HepG2 (cell line): ENCODE measurements around the gene TMEM239. TPM values are rescaled to one million over a fixed set of nuclear protein-coding genes. Genes with fewer than 3 reads are reported as not detected.

ENCODE experiments used
- ATAC-seq: fragments of 200-7000 bp; cut with Tn5 transposase; 3 replicates; pipeline ENCODE4 v1.9.1; 2020; ENCODE audit warnings: mild to moderate bottlenecking, moderate library complexity
- BruUV-seq: library from RNA; stranded (reverse); fragments of 400-500 nt; replicated peaks from 2 replicates; lab custom pipeline; 2021; lab: Mats Ljungman, UMichigan
- CTCF ChIA-PET: fragments of 300-600 bp; formaldehyde crosslinking; extraction: SDS; loops from one replicate; lab custom pipeline; 2021; ENCODE audit warnings: low total read pairs, inconsistent platforms, low intra/inter-chr PET ratio; lab: Yijun Ruan, JAX
- POLR2A ChIA-PET: fragments of 350-600 bp; sonication (Branson Sonifier 250); formaldehyde crosslinking; loops from one replicate; lab custom pipeline; 2020; ENCODE audit warnings: antibody characterized with exemption, inconsistent platforms; lab: Yijun Ruan, JAX
- DNase-seq: peaks from one replicate; pipeline ENCODE4 v3.0.0-alpha.2; 2015; ENCODE audit warnings: low spot score
- FAIRE-seq: peaks from 3 replicates; lab custom pipeline; 2011; peaks lifted over from hg19 to GRCh38; lab: Jason Lieb, UNC
- H2AFZ ChIP-seq: one replicate; pipeline ENCODE4 v1.6.1; 2011; ENCODE audit warnings: low read length, inconsistent platforms
- H3K27ac ChIP-seq: fragments of 300-600 bp; 3 replicates; pipeline ENCODE4 v1.8.0; 2011; ENCODE audit warnings: mixed run types, mild to moderate bottlenecking, mixed read lengths, low read length, inconsistent platforms; ENCODE audit not compliant: insufficient read depth; ENCODE audit errors: extremely low read length
- H3K27me3 ChIP-seq, 2 experiments: fragments of 200-600 bp in 1 of 2; 2 replicates in 1 of 2; 3 replicates in 1 of 2; pipeline versions ENCODE4 v1.6.0 to v1.8.0; 2011; ENCODE audit warnings: low read length in 2 of 2, mild to moderate bottlenecking in 2 of 2, moderate library complexity in 2 of 2, inconsistent platforms in 1 of 2; ENCODE audit not compliant: insufficient read depth in 2 of 2, control insufficient read depth in 1 of 2
- H3K36me3 ChIP-seq, 2 experiments: fragments of 200-600 bp in 1 of 2; replicated peaks in 1 of 2; 2 replicates in 1 of 2; 3 replicates in 1 of 2; pipeline versions ENCODE4 v1.5.1 to v1.8.0; 2011; ENCODE audit warnings: low read length in 2 of 2, inconsistent platforms in 1 of 2; ENCODE audit not compliant: insufficient read depth in 2 of 2, control insufficient read depth in 1 of 2
- H3K4me1 ChIP-seq: 2 replicates; pipeline ENCODE4 v1.5.1; 2012; ENCODE audit warnings: low read length, inconsistent platforms; ENCODE audit not compliant: insufficient read depth
- H3K4me2 ChIP-seq: 2 replicates; pipeline ENCODE4 v1.6.0; 2011; ENCODE audit warnings: low read depth, low read length, inconsistent platforms
- H3K4me3 ChIP-seq, 3 experiments: fragments of 200-600 bp in 1 of 3; sonication (generic), shearing (Covaris generic) in 1 of 3; replicated peaks in 1 of 3; 2 replicates each; pipeline ENCODE4 v1.5.1; 2011 to 2016; ENCODE audit warnings: low read length in 3 of 3, inconsistent platforms in 2 of 3, low read depth in 2 of 3, mild to moderate bottlenecking in 2 of 3, control low read depth in 1 of 3, mixed read lengths in 1 of 3; ENCODE audit not compliant: insufficient read depth in 1 of 3
- H3K79me2 ChIP-seq: one replicate; pipeline ENCODE4 v1.6.1; 2011; ENCODE audit warnings: low read length, inconsistent platforms; ENCODE audit not compliant: insufficient read depth
- H3K9ac ChIP-seq: 2 replicates; pipeline ENCODE4 v1.6.0; 2011; ENCODE audit warnings: mild to moderate bottlenecking, low read depth, low read length, inconsistent platforms; ENCODE audit not compliant: insufficient read depth
- H3K9me3 ChIP-seq: 2 replicates; pipeline ENCODE4 v1.5.1; 2012; ENCODE audit warnings: mild to moderate bottlenecking, low read length
- H4K20me1 ChIP-seq: 2 replicates; pipeline ENCODE4 v1.6.0; 2011; ENCODE audit warnings: inconsistent platforms, mild to moderate bottlenecking, low read length, moderate library complexity; ENCODE audit not compliant: insufficient read depth
- DNMT1 ChIP-seq: sonication (generic); formaldehyde crosslinking; IDR thresholded peaks from 2 replicates; pipeline ENCODE4 v1.5.1; 2020; ENCODE audit warnings: mild to moderate bottlenecking, missing genetic modification reagents
- MAFF ChIP-seq: IDR thresholded peaks from 2 replicates; pipeline ENCODE4 v1.6.1; 2011; ENCODE audit warnings: low read depth, low read length, improper control_type of control experiment
- MAFK ChIP-seq, 2 experiments: IDR thresholded peaks in 1 of 2; conservative IDR thresholded peaks in 1 of 2; 2 replicates each; pipeline ENCODE4 v1.6.1; 2011; ENCODE audit warnings: improper control_type of control experiment in 2 of 2, low read length in 2 of 2
- MTA3 ChIP-seq: sonication (generic); formaldehyde crosslinking; IDR thresholded peaks from 2 replicates; pipeline ENCODE4 v1.4.0; 2020; ENCODE audit warnings: missing genetic modification reagents
- MYC ChIP-seq: sonication (generic); formaldehyde crosslinking; IDR thresholded peaks from 2 replicates; pipeline ENCODE4 v1.9.0; 2021; ENCODE audit warnings: missing genetic modification reagents, borderline replicate concordance
- NONO ChIP-seq, 2 experiments: fragments of 450-650 bp in 1 of 2; sonication (generic) in 1 of 2; formaldehyde crosslinking in 1 of 2; IDR thresholded peaks in 1 of 2; conservative IDR thresholded peaks in 1 of 2; 2 replicates each; pipeline versions ENCODE4 v1.6.1 to v1.8.0; 2017 to 2022; ENCODE audit warnings: mild to moderate bottlenecking in 1 of 2, missing genetic modification reagents in 1 of 2, moderate library complexity in 1 of 2
- NR1H2 ChIP-seq: sonication (generic); formaldehyde crosslinking; IDR thresholded peaks from 2 replicates; pipeline ENCODE4 v1.8.1; 2022; ENCODE audit warnings: low read depth, missing genetic modification reagents, borderline replicate concordance
- NRL ChIP-seq: sonication (generic); formaldehyde crosslinking; IDR thresholded peaks from 2 replicates; pipeline ENCODE4 v1.5.0; 2020; ENCODE audit warnings: missing genetic modification reagents, mild to moderate bottlenecking, moderate library complexity, borderline replicate concordance
- RNF2 ChIP-seq: fragments of 450-650 bp; conservative IDR thresholded peaks from 2 replicates; pipeline ENCODE4 v1.6.1; 2016; ENCODE audit warnings: low read depth
- TBL1XR1 ChIP-seq: fragments of 150-350 bp; IDR thresholded peaks from 2 replicates; pipeline ENCODE4 v1.6.1; 2014; ENCODE audit warnings: borderline replicate concordance, low read length; ENCODE audit not compliant: partially characterized antibody
- ZNF670 ChIP-seq: sonication (generic); formaldehyde crosslinking; IDR thresholded peaks from 2 replicates; pipeline ENCODE4 v1.8.0; 2022; ENCODE audit warnings: mild to moderate bottlenecking, missing genetic modification reagents, borderline replicate concordance
- ZNF839 ChIP-seq: sonication (generic); formaldehyde crosslinking; IDR thresholded peaks from 2 replicates; pipeline ENCODE4 v1.4.0; 2020; ENCODE audit warnings: missing genetic modification reagents, mild to moderate bottlenecking, borderline replicate concordance
- WGBS: methylation state at CpG from one replicate; pipeline ENCODE4 v1.1.6; 2017; ENCODE audit warnings: low lambda C conversion rate; 5-methylcytosine and 5-hydroxymethylcytosine counted together
- in situ Hi-C: cut with HindIII; loops from 2 replicates; pipeline ENCODE4 v1.10.0; 2017; ENCODE audit warnings: low pct_unique_long_range_greater_than_20kb; ENCODE audit not compliant: extremely low pct_ligation_motif_present
- intact Hi-C: fragments of 100-400 bp; cut with micrococcal nuclease; formaldehyde crosslinking; loops from one replicate; pipeline ENCODE4 v1.10.0; 2022; ENCODE audit not compliant: unreplicated experiment
- polyA plus RNA-seq, 8 experiments: library from polyadenylated mRNA; depleted of rRNA in 3 of 8; stranded (reverse) in 7 of 8; unstranded in 1 of 8; fragments of >200 nt; fragmentation: Illumina TruSeq in 4 of 8; extraction: Trizol in 4 of 8; gene quantifications; 2 replicates each; pipeline versions ENCODE4 v1.2.1 to v1.2.3, GENCODE V29; 2011 to 2016; ENCODE audit warnings: low read depth in 4 of 8, missing spikeins in 1 of 8, mixed read lengths in 1 of 8; ENCODE audit not compliant: insufficient read depth in 1 of 8
- total RNA-seq, 5 experiments: library from RNA; depleted of rRNA; stranded (reverse); fragments of >200 nt; fragmentation: Illumina TruSeq; extraction: Trizol; gene quantifications; 2 replicates each; pipeline ENCODE4 v1.2.3, GENCODE V29; 2016; ENCODE audit warnings: low read depth in 1 of 5
- TF ChIP-seq, protein P1 (sequence below): sonication (generic); formaldehyde crosslinking; IDR thresholded peaks from 2 replicates; pipeline ENCODE4 v1.4.0; 2020; ENCODE audit warnings: low read depth, mild to moderate bottlenecking, missing genetic modification reagents
- TF ChIP-seq, protein P2 (sequence below): sonication (generic); formaldehyde crosslinking; IDR thresholded peaks from 2 replicates; pipeline ENCODE4 v1.5.1; 2020; ENCODE audit warnings: missing genetic modification reagents, mild to moderate bottlenecking, borderline replicate concordance

The TMEM239 gene
- total and polyA plus RNA-seq, 2 of the 13 experiments (the other 11 are each of a cell fraction or from before 2014, with no cell fraction given): not detected

DNA sequence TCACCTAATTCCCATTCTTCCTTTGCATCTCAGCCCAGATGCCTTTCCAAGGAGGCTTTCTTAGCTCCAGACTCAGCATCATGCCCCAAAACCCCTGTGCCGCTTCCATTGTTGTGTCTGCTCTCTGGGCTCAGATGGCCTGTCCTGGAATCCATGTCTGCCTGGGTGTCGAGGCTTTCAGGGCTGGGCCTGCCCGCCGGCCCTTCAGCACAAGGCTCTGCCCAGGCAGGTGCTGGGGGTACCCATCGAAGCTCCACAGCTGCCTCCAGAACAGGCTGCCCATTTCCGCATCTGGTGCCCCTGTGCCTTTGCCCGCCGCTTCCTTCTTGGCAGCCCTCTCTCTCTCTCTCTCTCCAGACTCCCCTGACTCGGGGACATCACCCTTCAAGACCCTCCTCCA lies 16.9 kb upstream of the TMEM239 start:
- Histone ChIP-seq H3K9me3 (no peaks in the 10 kb centered on the region), H3K79me2 (no peaks in the 10 kb centered on the region), H3K4me3 (no peak overlapping the region), H3K4me1 (peaks cover 10% of the 10 kb centered on the region), H3K9ac (no peak overlapping the region), H3K4me2 (no peak overlapping the region)
- intact Hi-C loops: no loop called here
- ATAC-seq (no peak), FAIRE-seq (no peak)
- TF ChIP-seq, protein P1, sequence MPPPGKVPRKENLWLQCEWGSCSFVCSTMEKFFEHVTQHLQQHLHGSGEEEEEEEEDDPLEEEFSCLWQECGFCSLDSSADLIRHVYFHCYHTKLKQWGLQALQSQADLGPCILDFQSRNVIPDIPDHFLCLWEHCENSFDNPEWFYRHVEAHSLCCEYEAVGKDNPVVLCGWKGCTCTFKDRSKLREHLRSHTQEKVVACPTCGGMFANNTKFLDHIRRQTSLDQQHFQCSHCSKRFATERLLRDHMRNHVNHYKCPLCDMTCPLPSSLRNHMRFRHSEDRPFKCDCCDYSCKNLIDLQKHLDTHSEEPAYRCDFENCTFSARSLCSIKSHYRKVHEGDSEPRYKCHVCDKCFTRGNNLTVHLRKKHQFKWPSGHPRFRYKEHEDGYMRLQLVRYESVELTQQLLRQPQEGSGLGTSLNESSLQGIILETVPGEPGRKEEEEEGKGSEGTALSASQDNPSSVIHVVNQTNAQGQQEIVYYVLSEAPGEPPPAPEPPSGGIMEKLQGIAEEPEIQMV (CRISPR knock-in tag): no peak
- TF ChIP-seq MTA3 (no peak), ZNF839 (CRISPR knock-in tag) (peak; percentile 8; the same call in 1 of the 2 replicates)
- TF ChIP-seq, all 625 proteins: peak for 1
- no peak for DNase-seq
- H3K27me3 ChIP-seq: peaks cover 16 to 83% of the 10 kb centered on the region in 2 experiments
- H2AFZ ChIP-seq: no peak overlapping the region
- no peaks in the 10 kb centered on the region for H4K20me1 ChIP-seq
- ChIA-PET CTCF (no interaction called here), POLR2A (no interaction called here)
- in situ Hi-C loops: no loop called here
- no peak overlapping the region for H3K27ac ChIP-seq
- WGBS: 69% methylated on average over 9 of the region's 9 CpGs
- no TSS peak for BruUV-seq
- no peaks in the 10 kb centered on the region for H3K36me3 ChIP-seq

DNA sequence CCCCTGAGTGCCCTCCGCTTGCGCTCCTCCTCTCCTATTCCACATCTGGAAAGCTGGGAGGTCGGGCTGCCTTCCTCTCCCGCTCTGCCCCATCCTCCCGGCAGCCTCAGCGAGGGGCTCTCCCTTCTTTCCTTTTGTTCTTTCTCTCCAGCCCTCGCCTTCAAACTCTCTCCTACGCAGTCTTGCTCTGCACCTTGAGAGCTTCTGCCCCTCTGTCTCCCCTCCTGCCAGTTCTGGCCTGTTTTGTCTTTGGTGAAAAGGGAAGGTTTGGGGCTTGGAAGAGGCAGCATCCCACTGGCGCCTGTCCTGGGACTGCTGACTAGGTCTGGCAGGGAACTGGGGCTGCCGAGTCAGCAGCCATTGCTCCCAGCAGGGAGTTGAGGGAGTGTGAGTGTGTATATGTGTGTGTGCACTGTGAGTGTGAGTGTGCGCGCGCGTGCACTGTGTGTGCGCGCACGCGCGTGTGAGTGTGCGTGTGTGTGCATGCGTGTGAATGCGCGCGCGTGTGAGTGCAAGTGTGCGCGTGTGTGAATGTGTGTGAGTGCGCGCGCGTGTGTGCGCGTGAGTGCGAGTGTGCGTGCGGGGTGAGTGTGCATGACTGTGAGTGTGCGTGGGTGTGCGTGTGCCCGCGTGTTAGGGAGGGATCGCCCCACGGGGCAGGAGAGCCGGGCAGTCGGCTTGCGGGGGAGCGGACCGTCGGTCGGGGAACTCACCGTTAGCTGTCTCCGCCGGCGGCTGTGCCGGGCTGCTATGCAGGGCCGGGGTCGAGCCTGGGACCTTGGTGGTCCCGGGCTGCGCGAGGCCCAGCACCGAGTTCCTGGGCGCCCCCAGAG lies 16.3 kb upstream of the TMEM239 start:
- Histone ChIP-seq H3K4me3 (no peak overlapping the region), H3K27me3 (peaks cover 15 to 81% of the 10 kb centered on the region in 2 experiments), H3K79me2 (no peaks in the 10 kb centered on the region), H3K36me3 (no peaks in the 10 kb centered on the region), H3K4me2 (no peak overlapping the region), H3K9ac (no peak overlapping the region), H2AFZ (no peak overlapping the region), H3K9me3 (no peaks in the 10 kb centered on the region), H4K20me1 (no peaks in the 10 kb centered on the region), H3K27ac (no peak overlapping the region), H3K4me1 (peaks cover 10% of the 10 kb centered on the region)
- POLR2A ChIA-PET: no interaction called here
- 74% methylated on average over 44 of the region's 61 CpGs for WGBS
- no TSS peak for BruUV-seq
- FAIRE-seq (no peak), ATAC-seq (peak; percentile 8; the same call in 2 of the 3 replicates), DNase-seq (no peak)
- in situ Hi-C loops (no loop called here), intact Hi-C loops (no loop called here)
- CTCF ChIA-PET: no interaction called here
- no peak for TF ChIP-seq TBL1XR1
- no peak for TF ChIP-seq NONO (IDR thresholded peaks at IDR 0.05)
- TF ChIP-seq NONO (CRISPR knock-in tag; conservative IDR thresholded peaks at IDR 0.05): 0 out of 2 replicates have a peak, but pooled peaks have one; percentile 24
- TF ChIP-seq ZNF670: no peak
- TF ChIP-seq DNMT1 (CRISPR knock-in tag): peak; percentile 75; the same call in 1 of the 2 replicates
- TF ChIP-seq RNF2: 0 out of 2 replicates have a peak, but pooled peaks have one; percentile 12
- TF ChIP-seq MAFF: peak; percentile 60; the same call in 1 of the 2 replicates
- TF ChIP-seq ZNF839 (CRISPR knock-in tag): 0 out of 2 replicates have a peak, but pooled peaks have one; percentile 1
- TF ChIP-seq NRL (CRISPR knock-in tag): 0 out of 2 replicates have a peak, but pooled peaks have one; percentile 35
- TF ChIP-seq NR1H2 (CRISPR knock-in tag): no peak
- peak; percentile 42 to 45; a peak in 2 of 4 replicates for TF ChIP-seq MAFK (conservative IDR thresholded peaks at IDR 0.05 in 1 of 2, IDR thresholded peaks at IDR 0.05 in 1 of 2; ENCODE audit: low read length in 2 of 2)
- TF ChIP-seq, protein P2, sequence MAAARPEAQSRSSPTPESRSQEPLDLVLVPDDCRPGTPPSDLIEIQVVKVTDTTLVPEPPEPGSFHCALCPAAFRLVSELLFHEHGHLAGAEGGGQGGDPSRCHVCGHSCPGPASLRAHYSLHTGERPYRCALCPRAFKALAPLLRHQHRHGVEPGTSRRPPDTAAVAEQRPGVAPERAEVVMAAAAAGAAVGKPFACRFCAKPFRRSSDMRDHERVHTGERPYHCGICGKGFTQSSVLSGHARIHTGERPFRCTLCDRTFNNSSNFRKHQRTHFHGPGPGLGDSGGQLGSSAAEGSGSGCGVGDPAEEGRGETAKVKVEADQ (CRISPR knock-in tag): no peak
- TF ChIP-seq MYC (CRISPR knock-in tag): peak; percentile 4; the same call in 1 of the 2 replicates
